Measurements from ENCODE around the gene TMEM240.
"Not testable (repeated sequence)": the region's sequence is repeated elsewhere in the genome, so short reads cannot be mapped to it uniquely, and the experiment has no call there.

The TMEM240 gene

DNA sequence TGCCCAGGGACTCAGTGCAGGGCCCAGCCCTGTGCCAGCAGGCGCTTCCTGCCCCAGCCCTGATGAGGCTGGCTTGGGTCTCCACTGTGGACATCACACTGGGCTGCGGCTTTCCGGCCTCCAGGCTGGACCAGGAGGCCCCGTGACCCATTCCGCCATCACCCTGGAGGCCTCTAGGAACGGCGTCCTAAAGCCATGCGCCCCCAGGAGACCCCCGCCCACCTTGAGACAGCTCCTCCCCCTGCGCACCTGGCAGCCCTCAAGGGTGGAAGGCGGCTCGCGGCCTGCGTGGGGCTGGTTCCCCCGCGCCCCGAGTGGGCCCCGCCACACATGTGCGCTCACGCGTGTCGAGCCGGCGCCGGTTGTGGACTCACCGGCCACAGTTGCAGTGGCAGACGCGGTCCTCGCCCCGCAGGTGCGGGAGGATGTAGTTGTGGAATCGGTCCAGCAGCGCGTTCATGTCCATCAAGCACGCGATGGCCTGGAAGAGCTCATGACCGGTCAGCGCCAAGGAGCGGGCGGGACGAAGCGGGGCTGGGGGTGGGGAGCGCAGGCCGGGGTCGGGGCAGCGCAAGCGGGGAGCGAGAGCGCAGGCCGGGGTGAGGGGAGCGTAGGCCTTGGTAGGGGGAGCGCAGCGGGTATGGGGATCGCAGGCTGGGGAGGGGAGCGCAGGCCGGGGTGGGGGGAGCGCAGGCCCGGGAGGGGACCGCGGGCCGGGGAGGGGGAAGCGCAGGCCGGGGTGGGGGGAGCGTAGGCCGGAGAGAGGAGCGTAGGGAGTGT, 924 bp downstream of the TMEM240 start:
- no peak for DNase-seq

DNA sequence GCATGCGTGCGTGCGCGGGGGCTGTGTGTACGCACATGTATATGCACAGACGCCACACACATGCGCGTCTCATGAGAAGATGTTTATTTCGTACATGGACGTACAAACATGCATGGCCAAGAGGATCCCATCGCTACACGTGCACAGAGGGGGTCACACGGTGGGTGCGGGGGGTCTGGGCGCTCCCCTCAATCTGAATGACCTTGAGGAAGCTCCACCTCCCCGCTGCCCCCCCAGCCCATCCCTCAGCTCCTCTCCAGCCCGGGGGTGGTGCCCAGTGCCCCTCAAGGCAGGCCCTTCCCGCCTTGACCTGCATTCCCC, 1.5 kb downstream of the TMEM240 start:
- no peak for DNase-seq

DNA sequence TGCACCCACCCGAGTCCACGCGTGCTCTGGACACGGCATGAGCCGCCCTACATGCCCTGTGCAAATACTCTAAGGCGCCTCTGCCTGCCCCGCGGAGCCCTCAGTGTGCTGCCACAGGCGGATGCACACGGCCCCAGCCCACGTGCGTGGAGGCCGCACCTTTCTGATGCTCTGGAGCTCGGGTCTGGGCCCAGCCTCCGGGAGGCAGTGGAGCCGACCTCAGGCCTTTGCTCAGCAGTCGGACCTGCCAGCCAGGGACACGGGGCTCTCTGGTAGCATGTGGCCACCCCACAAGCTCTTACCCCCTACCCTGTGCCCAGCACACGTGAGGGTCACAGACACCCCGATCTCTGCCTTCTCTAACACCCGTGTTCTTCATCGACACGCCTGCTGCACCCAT, 2.1 kb downstream of the TMEM240 start:
- DNase-seq, result no peak

DNA sequence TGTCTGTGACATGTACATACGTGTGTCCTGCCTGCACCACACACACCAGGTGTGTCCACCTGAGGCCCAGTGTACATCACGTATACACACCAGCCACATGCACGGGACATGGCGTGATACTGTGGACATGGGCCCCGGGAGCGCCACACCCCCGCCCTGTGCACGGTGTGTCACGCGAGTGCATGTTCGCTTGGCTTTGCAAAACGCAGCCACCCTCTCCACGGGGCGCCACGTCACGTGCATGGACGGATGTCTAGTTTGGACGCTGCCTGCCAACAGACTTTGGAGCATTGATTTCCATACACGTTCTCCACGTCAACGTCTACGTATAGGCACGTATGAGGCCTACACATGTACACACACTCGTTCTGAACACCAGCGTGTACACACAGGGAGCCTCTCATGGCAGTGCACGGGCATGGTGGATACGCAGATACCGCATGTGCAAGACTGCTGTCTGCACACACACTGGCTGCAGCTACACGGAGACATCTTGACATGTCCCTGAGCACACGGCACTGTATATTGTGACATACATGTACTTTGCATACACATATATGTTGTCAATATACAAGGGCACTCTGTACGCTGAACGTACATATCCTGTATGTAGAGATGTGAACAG, 2.7 kb downstream of the TMEM240 start:
- no peak for DNase-seq

DNA sequence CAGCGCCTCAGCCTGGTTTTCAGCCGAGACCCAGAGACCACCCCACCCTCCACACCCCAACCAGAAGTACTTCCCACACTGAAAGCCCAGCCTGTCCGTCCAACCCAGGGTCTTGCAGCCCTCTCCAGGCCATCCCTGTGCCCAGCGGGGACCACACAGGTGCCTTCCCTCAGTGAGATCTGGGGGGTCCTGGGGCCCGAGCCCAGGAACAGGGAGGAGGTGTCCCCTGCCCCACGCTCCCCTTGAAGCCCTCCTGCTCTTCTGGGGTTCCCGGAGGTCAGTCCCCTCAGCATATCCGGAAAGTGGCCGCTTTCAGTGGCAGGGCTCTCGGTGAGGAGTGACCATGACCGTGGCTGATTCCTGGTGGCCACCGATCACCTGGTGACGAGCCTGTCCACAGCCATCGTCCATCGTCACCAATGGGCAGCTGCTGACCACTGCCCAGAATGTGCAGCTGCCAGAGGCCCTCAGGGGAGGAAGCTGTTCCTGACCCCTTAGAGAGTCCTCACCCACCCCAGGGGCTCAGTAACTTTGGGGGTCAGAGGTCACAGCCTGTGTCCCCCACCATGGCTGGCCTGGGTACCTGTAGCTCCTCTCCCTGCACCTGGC, 3.4 kb downstream of the TMEM240 start:
- no peak for DNase-seq

DNA sequence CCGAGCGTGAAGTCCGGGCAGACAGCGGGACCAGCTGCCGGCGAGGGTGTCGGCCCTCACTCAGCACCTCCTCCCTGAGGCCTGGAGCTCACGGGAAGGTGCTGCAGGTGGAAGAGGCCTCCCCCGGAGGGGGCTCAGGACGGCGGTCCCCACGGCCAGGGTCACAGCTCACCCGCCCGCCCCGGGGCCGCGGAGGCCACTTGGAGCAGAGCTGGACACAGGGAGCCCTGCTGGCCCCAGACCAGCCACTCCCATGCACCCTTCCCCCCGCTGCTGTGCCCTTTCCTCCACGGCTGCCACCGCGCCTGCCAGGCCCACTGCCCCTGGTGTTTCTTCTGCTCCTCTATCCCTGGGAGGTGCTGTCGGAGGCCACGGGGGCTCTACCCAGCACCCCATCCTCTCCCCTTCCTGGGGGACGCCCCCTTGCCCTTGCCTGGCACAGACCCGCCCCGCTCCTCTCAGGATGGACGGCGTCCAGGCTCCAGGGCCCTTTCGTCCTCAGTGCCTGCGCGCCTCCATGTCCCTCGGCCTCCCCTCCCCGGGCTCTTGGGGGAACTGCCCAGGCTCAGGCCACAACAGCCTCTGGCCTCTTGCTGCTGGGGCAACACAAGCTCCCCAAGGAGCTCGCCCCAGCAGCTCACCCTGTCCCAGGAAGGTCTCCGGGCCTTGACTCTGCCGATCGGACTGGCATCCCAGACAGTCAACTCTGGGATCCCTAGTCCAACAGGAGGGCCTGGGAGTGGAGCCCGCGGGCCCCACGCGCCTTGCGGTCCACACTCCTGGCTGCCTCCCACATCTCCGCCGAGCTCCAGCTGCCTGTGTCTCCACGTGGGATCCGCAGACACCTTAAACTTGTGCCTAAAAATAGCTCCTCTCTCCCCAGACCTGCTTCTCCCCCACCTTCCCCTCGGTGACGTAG, 4.1 kb downstream of the TMEM240 start:
- no peak for DNase-seq

DNA sequence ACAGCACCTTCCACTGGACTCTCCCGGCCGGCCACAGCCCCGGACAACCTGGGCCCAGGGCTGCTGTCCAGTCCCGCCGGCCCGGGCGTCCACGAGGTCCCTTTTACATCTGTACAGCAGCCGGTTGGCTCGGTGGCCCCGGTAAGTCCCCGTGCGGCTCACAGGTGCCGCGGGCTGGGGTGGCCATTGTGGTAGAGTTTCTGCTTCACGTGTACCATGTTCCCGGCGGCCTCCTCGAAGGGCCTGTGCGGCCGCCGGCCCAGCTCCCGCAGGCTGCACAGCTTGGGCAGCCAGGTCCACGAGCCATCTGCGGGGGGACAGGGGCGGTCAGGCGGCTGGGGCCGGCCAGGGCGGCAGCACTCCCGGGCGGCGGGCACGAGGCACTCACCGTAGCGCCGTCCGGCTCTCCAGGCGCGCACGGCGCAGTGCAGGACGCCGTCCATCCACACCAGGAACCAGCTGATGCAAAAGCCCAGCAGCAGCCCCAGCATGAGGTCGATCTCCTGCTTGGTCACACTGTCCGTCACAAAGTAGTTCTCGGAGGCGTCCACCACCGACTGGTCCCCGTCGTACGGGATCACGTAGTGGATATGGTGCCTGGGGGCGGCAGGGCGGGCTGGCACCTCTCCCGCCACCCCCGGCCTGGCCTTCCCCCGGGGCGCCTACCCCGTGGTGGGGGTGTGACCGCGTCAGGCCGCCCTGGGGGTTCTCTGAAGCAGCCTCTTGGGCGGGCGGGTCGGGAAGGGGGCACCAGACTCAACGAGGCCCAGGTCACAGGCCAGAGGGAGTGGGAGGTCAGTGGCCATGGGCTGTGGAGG, 5.0 kb downstream of the TMEM240 start:
- no peak for DNase-seq

DNA sequence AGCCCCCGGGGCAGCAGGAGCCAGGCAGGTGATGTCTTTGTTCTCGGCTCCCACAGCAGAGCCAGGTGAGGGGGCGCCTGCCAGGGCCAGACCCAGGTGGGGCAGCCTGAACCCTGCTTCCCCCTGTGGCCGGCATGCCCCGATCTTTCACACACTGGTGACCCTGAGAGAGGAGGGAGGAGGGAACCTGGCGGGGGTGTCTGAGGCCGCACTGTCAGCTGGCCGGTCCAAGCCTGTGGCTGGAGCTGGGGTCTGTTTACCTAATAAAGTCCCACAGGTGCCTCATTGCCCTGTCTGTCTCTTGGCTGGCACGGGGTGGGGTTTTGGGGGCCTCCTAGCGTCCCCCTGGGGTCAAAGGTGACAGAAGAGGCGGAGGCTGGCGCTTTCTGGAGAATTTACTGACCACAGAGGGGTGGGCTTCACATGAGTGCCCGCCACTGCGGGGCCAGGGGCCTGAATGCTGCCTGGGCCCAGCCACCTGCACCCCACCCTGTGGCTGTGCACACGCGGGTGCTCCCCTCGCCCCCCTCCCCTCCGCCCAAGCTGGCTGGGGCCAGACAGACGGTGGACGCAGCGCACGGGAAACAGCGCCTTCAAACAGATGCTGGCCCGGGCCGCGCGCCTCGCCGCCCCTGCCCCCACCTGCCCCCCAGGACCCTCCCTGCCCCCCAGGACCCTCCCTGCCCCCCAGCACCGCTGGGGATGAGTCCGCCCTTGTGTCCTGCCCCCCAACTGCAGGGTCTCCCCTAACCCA, 5.8 kb downstream of the TMEM240 start:
- DNase-seq, result no peak

DNA sequence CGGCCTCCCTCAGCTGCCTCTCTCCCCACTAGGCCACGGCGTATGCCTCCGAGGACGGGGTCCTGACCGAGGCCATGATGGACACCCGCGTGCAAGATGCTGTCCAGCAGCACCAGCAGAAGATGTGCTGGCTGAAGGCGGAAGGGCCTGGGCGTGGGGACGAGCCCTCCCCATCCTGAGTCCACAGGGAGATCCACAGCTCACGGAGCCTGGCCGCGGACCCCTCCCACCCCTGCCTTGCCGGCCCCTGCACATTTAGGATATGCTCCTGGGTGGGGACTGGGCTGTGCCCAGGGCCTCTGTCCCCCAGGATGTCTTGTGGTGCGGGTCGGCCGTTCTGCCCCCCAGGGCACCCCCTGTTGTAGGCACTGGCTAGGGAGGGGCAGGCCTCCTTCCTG, 6.5 kb downstream of the TMEM240 start:
- not testable (repeated sequence) for DNase-seq

DNA sequence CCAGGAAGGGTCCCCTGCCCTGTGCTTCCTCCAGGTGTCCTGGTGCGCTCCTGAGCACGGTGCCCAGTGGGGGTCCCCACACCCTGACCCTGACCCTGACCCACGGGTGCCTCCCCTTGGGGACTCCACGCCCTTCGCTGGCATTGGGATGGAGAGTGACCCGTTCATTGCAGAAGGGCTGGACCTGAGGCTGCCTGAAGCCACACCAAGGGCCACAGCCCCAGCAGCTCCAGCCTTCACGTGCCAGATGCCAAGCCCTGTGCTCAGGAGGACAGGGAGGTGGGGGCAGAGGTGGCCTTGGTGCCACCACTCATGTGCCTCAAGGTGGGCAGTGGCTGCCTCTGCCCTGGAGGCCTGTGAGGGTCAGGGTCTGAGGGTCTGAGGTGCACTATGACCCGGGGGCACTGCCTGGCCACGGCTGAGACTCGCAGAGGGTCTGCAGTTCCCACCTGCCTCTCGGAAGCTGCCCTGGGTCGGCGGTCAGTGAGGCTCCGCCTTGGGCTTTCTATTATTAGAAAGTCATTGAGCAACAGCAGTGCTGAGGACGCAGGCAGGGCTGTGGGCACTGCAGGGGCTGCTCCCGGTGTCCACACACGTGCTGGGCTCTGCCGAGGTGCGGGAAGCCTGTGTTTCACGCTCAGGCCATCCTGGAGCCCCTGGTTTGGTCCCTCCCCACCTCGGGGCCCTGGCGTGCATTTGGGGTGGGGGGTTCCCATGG, 7.1 kb downstream of the TMEM240 start:
- not testable (repeated sequence) for DNase-seq

DNA sequence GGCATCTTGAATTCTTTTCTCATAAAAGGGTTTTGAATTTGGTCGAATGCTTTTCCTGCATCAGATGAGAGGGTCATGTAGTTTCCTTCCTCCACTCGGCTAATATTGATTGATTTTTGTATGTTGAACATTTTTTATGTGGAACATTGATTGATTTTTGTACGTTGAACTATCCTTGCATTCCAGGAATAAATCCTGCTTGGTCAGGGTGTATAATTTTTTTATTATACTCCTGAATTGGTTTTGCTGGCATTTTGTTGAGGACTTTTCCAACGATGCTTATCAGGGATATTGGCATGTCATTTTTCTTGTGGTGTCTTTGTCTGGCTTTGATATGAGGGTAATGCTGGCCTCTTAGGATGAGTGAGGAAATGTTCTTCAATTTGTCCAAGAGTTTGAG, 8.5 kb downstream of the TMEM240 start:
- no peak for DNase-seq

DNA sequence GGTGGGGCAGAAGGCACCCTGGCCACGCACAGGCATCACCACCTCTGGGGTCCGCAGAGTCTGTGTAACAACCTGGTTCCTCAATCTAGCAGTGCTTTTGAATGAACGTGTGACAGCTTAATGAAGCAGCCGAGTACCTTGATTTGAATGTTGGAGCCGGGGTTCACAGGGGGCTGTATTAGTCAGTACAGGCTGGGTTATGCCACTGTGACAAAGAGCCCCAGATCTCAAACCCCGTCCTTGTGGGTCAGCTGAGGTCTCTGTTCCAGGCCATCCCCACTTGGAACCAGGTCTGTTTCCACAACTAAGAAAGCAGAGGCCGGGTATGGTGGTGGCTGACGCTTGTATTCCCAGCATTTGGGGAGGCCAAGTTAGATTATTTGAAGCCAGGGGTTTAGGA, 10.5 kb downstream of the TMEM240 start:
- DNase-seq, result no peak

DNA sequence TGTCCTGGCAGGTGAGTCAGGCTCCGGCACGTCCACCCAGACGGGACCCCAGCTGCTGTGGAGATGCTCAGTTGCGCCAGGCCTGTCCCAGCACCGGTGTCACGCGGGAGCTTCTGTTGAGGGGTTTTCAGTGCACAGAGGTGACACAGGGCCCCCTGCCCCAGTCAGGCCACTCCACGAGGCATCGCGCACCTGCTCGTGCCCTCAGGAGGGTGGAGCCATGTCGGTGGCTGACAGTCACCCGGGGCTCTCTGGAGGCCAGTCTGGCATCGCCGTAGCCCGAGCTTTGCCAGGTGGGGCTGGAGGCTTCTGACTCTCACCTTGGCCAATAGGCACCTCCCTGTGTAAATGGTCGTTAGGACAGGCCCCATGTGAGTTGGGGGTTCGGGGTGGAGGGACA, 11.1 kb downstream of the TMEM240 start:
- no peak for DNase-seq

DNA sequence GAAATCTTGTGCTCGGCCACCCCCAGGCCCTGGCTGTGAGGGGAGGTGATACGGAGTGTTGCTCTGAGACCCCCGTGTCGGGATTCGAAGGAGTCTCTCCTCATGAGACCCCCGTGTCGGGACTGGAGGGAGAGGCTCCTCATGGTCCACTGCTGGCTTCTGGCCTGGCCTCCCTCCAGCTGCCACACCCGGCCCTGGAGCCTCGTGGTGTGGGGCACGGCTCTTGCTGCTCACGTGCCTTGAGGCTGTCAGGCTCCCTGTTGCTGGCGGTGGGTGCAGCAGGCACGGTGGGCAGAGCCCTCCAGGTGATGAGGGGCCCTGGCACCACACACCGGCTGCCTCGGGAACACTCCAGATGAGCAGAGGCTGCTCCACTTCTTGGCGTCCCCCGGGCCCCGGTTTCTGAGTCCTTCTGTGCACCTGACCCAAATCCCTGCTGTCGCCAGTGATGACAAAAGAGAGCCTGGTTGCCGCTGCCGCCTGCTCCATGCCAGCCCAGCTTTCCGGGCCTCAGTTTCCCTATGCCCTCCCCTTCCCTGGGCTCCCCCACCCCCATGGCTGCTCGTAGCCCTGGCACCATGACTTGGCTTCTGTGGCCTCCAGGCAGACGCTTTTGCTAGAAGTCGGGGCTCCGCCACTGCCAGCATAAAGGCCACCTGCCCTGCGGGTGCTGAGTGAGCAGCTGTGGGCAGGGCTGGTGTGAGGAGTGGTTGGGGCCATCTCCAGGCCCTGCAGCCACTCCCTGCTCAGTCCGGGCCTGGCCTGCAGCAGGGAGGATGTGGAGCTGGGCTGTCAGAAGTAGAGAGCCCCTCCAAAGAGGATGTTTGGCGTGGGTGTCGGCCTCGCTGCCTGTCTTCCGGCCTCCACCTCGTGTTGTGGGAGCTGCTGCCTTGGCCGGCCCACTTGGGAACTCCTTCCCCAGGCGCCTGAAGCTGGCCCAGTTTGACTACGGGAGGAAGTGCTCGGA, 11.8 kb downstream of the TMEM240 start:
- DNase-seq, result no peak

DNA sequence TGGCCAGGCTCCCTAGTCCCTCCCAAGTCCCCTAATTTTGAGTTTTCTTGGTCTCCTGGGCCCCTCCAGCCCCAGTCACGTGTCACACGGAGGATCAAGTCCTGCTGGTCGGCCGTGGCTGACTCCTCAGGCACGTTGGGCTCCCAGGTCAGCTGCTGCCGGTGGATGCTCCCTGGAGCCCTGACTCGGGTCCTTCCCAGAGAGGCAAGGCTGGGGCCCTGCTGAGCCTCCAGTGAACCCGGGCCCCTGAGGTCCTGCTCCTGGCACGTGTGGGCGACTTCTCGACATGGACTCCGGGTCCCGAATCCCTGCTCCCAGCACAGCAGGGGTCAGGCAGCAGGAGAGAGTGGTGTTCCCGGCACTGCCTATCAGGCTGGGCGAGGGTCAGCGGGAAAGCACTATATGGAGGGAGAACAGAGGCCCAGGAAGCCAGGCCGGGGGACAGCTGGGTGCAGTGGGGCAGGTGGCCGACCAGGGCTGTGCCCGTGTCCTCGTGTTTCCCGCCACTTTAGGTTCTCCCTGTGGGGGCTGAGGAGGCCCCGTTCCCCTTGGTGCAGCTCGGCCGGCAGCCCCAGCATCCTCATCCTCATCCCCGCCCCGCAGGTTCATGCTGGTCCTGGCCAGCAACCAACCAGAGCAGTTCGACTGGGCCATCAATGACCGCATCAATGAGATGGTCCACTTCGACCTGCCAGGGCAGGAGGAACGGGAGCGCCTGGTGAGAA, 13.2 kb downstream of the TMEM240 start:
- DNase-seq, result no peak

DNA sequence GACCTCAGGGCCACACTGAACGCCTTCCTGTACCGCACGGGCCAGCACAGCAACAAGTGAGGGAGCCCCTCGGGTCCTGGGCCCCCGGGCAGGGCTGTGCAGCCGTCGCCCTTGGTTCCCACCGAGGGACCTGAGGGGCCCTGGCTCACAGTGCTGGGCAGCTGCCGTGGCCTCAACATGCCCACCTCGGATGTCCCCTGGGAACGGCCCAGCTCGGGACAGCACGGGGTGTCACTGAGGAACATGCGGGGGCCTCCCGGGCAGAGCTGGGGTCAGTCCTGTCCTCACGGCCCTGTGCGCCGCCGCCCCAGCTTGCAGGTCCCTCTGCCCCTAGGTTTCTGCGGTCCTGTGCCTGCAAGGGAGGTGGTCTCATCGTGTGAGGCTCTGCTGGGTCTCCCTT, 13.9 kb downstream of the TMEM240 start:
- not testable (repeated sequence) for DNase-seq

DNA sequence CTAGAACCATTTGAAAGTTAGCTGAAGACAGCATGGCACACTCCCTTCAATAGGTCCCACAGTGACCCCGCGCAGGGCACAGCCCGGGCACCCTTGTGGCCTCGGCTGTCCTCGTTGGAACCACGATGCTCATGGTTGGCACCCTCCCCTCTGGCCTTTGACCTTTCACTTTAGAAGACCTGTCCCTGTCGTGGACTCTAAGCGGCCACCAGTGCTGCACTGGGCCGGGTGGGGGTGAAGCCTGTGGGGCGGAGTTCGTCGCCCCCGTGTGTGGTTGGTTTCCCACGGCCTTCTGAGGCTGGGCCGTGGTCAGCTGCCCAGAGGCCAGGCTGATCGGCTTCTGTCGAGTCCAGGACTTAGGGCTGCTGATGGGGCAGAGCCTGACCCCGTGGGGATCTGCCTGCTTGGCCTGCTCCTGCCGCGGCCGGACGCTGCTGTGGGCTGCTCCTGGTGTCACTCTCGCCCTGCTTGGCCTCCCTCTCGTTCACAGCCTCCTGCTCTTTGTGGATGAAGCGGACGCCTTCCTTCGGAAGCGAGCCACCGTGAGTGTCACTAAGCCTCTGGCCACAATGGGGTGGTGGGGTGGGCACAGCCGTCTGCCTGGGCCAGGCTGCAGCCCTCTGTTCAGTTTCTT, 15.6 kb downstream of the TMEM240 start:
- DNase-seq, result not testable (repeated sequence)

DNA sequence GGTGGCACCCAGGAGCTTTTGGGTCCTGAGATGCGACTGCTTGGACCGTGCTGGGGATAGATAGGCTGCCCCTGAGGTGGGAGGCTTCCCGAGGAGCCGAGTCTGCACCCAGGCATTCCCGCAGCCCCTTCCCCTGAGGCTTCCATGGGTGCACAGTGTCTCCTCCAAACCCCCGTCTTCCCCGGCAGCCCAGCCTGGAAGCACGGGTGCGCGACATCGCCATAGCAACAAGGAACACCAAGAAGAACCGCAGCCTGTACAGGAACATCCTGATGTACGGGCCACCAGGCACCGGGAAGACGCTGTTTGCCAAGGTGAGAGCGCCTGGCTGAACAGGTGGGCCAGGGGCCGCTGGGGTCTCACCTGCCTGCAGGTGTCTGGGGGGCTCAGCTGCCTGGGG, 16.8 kb downstream of the TMEM240 start:
- not testable (repeated sequence) for DNase-seq

DNA sequence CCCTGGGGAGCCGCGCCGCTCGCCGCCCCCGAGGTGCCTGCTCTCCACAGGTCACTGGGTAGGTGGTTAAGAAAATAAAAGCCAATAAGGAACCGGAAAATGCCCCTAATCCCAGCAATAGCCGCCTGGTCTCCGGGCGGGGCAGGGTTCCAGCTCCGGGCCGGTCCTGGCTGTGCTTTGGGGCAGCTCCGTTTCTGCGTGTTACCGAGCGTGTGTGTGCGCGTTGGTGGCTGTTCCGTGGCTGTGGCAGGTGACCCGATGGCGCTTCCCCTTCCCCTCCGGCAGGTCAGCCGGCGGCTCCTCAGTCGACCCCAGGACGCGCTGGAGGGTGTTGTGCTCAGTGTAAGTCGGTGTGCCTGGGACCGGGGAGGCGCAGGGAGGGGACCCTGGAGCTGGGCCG, 17.2 kb downstream of the TMEM240 start:
- DNase-seq, result not testable (repeated sequence)
